WTC11 (cell line): ENCODE data around the gene RFNG. TPM values are rescaled to one million over a fixed set of nuclear protein-coding genes. Genes with fewer than 3 reads are reported as not detected.

Source experiments
- ATAC-seq: fragments of 200-7000 bp; cut with Tn5 transposase; 2 replicates; pipeline ENCODE4 v1.10.0; 2021; ENCODE audit warnings: mild to moderate bottlenecking, moderate library complexity
- CTCF ChIA-PET: fragments of 300-600 bp; sonication (Branson Sonifier 250); formaldehyde crosslinking; loops from one replicate; lab custom pipeline; 2021; ENCODE audit warnings: antibody characterized with exemption; lab: Charles Lee
- POLR2A ChIA-PET: fragments of 350-600 bp; sonication (Branson Sonifier 250); formaldehyde crosslinking; loops from one replicate; lab custom pipeline; 2021; ENCODE audit warnings: antibody characterized with exemption; lab: Charles Lee
- DNase-seq: peaks from one replicate; pipeline ENCODE4 v3.0.0; 2021; ENCODE audit warnings: low spot score
- H3K27ac Mint-ChIP-seq: 2 replicates; pipeline ENCODE4 v1.8.0; 2021; ENCODE audit warnings: mixed read lengths
- H3K27me3 Mint-ChIP-seq: 2 replicates; pipeline ENCODE4 v1.8.0; 2021; ENCODE audit warnings: low read depth, mild to moderate bottlenecking, moderate library complexity, mixed read lengths
- H3K36me3 Mint-ChIP-seq: 2 replicates; pipeline ENCODE4 v1.8.0; 2021; ENCODE audit warnings: mixed read lengths
- H3K4me1 Mint-ChIP-seq: 2 replicates; pipeline ENCODE4 v1.8.0; 2022; ENCODE audit warnings: mixed read lengths
- H3K4me3 Mint-ChIP-seq: 2 replicates; pipeline ENCODE4 v1.8.0; 2021; ENCODE audit warnings: mild to moderate bottlenecking, moderate library complexity, mixed read lengths
- H3K9me3 Mint-ChIP-seq: 2 replicates; pipeline ENCODE4 v1.8.0; 2021; ENCODE audit warnings: mixed read lengths
- ATF3 ChIP-seq: sonication (generic); formaldehyde crosslinking; conservative IDR thresholded peaks from 2 replicates; pipeline ENCODE4 v1.8.1; 2022; ENCODE audit warnings: mild to moderate bottlenecking, missing genetic modification reagents
- CDX4 ChIP-seq: fragments of 250-450 bp; sonication (Bioruptor Pico); IDR thresholded peaks from 2 replicates; pipeline ENCODE4 v1.9.0; 2021; ENCODE audit warnings: moderate library complexity, mild to moderate bottlenecking, inconsistent platforms, borderline replicate concordance
- CREM ChIP-seq: sonication (generic); formaldehyde crosslinking; IDR thresholded peaks from 2 replicates; pipeline ENCODE4 v1.8.1; 2022; ENCODE audit warnings: mild to moderate bottlenecking, missing genetic modification reagents, moderate library complexity
- CTCF ChIP-seq: fragments of 200-600 bp; IDR thresholded peaks from 2 replicates; pipeline ENCODE4 v1.8.0; 2022; ENCODE audit warnings: antibody characterized with exemption
- E2F1 ChIP-seq: sonication (generic); formaldehyde crosslinking; IDR thresholded peaks from 2 replicates; pipeline ENCODE4 v1.8.0; 2022; ENCODE audit warnings: mild to moderate bottlenecking, missing genetic modification reagents
- EMX1 ChIP-seq: fragments of 250-450 bp; sonication (Bioruptor Pico); IDR thresholded peaks from 2 replicates; pipeline ENCODE4 v1.8.0; 2021; ENCODE audit warnings: mild to moderate bottlenecking
- ERG ChIP-seq: fragments of 250-450 bp; sonication (Bioruptor Pico); IDR thresholded peaks from 2 replicates; pipeline ENCODE4 v1.8.0; 2021; ENCODE audit warnings: mild to moderate bottlenecking
- FOXK1 ChIP-seq: sonication (generic); formaldehyde crosslinking; IDR thresholded peaks from 2 replicates; pipeline ENCODE4 v1.8.0; 2022; ENCODE audit warnings: mild to moderate bottlenecking, moderate library complexity, missing genetic modification reagents
- HMGXB4 ChIP-seq: sonication (generic); formaldehyde crosslinking; IDR thresholded peaks from 2 replicates; pipeline ENCODE4 v1.8.1; 2023; ENCODE audit warnings: mild to moderate bottlenecking, moderate library complexity, missing genetic modification reagents
- KAT7 ChIP-seq: sonication (generic); formaldehyde crosslinking; IDR thresholded peaks from 2 replicates; pipeline ENCODE4 v1.8.1; 2023; ENCODE audit warnings: missing genetic modification reagents, mild to moderate bottlenecking, borderline replicate concordance
- MLX ChIP-seq: sonication (generic); formaldehyde crosslinking; IDR thresholded peaks from 2 replicates; pipeline ENCODE4 v1.8.1; 2023; ENCODE audit warnings: mild to moderate bottlenecking, missing genetic modification reagents, moderate library complexity
- NFYB ChIP-seq: sonication (generic); formaldehyde crosslinking; conservative IDR thresholded peaks from 2 replicates; pipeline ENCODE4 v1.8.0; 2022; ENCODE audit warnings: low read depth, missing genetic modification reagents
- NR2C2 ChIP-seq: sonication (generic); formaldehyde crosslinking; IDR thresholded peaks from 2 replicates; pipeline ENCODE4 v1.8.0; 2022; ENCODE audit warnings: mild to moderate bottlenecking, missing genetic modification reagents
- SMAD3 ChIP-seq: sonication (generic); formaldehyde crosslinking; IDR thresholded peaks from 2 replicates; pipeline ENCODE4 v1.8.0; 2022; ENCODE audit warnings: missing genetic modification reagents, mild to moderate bottlenecking, borderline replicate concordance
- SOX15 ChIP-seq: fragments of 250-450 bp; sonication (Bioruptor Pico); IDR thresholded peaks from 2 replicates; pipeline ENCODE4 v1.9.0; 2021; ENCODE audit warnings: mild to moderate bottlenecking
- SP1 ChIP-seq: sonication (generic); formaldehyde crosslinking; conservative IDR thresholded peaks from 2 replicates; pipeline ENCODE4 v1.8.1; 2022; ENCODE audit warnings: missing genetic modification reagents
- ZBTB21 ChIP-seq: sonication (generic); formaldehyde crosslinking; IDR thresholded peaks from 2 replicates; pipeline ENCODE4 v1.8.1; 2023; ENCODE audit warnings: mild to moderate bottlenecking, missing genetic modification reagents, borderline replicate concordance
- ZNF138 ChIP-seq: sonication (generic); formaldehyde crosslinking; conservative IDR thresholded peaks from 2 replicates; pipeline ENCODE4 v1.8.1; 2022; ENCODE audit warnings: mild to moderate bottlenecking, moderate library complexity, missing genetic modification reagents
- ZNF416 ChIP-seq: fragments of 250-450 bp; sonication (Bioruptor Pico); IDR thresholded peaks from 2 replicates; pipeline ENCODE4 v1.9.0; 2021; ENCODE audit warnings: mild to moderate bottlenecking, inconsistent platforms
- ZSCAN18 ChIP-seq: fragments of 250-450 bp; sonication (Bioruptor Pico); IDR thresholded peaks from 2 replicates; pipeline ENCODE4 v2.1.2; 2022; ENCODE audit warnings: mild to moderate bottlenecking, moderate library complexity
- total RNA-seq: library from RNA; stranded (reverse); gene quantifications from 3 replicates; pipeline ENCODE4 v1.2.3, GENCODE V29; 2021

Gene RFNG
- total RNA-seq, 1 experiment from 2014 or later, result 41.6 TPM

GRCh38 chr17:82016061-82016874, 35.3 kb downstream of the RFNG start:
- DNase-seq, result no peak
- H3K4me1 Mint-ChIP-seq, result no peaks in the 10 kb centered on the region
- ChIA-PET CTCF (interaction anchor here (1.4 to 8.8 kb wide), 3 partner anchors 15 to 57 kb away, joined by 6 to 119 read pairs (median 7); partner anchors contain the start of gene RAC3), POLR2A (no interaction called here)
- H3K4me3 Mint-ChIP-seq, result no peak overlapping the region
- no peak for ATAC-seq
- no peak for TF ChIP-seq EMX1 (CRISPR knock-in tag)
- TF ChIP-seq SP1, result no peak
- TF ChIP-seq NR2C2 (CRISPR knock-in tag), result no peak
- TF ChIP-seq E2F1 (CRISPR knock-in tag), result no peak
- TF ChIP-seq NFYB (CRISPR knock-in tag), result no peak
- TF ChIP-seq ATF3 (CRISPR knock-in tag), result no peak
- no peak for TF ChIP-seq ZSCAN18 (CRISPR knock-in tag)
- no peak for TF ChIP-seq CTCF
- TF ChIP-seq HMGXB4 (CRISPR knock-in tag), result no peak
- TF ChIP-seq ZBTB21 (CRISPR knock-in tag), result no peak
- TF ChIP-seq CDX4 (CRISPR knock-in tag), result no peak
- no peak for TF ChIP-seq ERG
- no peak for TF ChIP-seq CREM (CRISPR knock-in tag)
- TF ChIP-seq ZNF416 (CRISPR knock-in tag), result no peak
- TF ChIP-seq MLX, result no peak
- TF ChIP-seq KAT7 (CRISPR knock-in tag), result no peak
- TF ChIP-seq SMAD3, result no peak
- TF ChIP-seq FOXK1 (CRISPR knock-in tag), result no peak
- TF ChIP-seq SOX15 (CRISPR knock-in tag), result no peak
- TF ChIP-seq ZNF138 (CRISPR knock-in tag), result no peak
- no peaks in the 10 kb centered on the region; the same call in 1 of the 2 replicates for H3K36me3 Mint-ChIP-seq
- no peaks in the 10 kb centered on the region for H3K9me3 Mint-ChIP-seq
- no peak overlapping the region for H3K27ac Mint-ChIP-seq
- no peaks in the 10 kb centered on the region for H3K27me3 Mint-ChIP-seq
